ENCODE results near the gene MTA3. TPM values are rescaled to one million over a fixed set of nuclear protein-coding genes. Genes with fewer than 3 reads are reported as not detected.

Gene MTA3
- 10 to 100 TPM; 40.0 to 73.2 (median 54.3) TPM for total RNA-seq

GRCh38 chr2:42568401-42569115 is at the start of gene MTA3:
Gene MTA3, plus strand, starts transcription at chr2:42568632. Its CDS starts 114 bp downstream, at chr2:42568746.
- intact Hi-C loops (cut with DNase I; ENCODE audit: low total_unique reads) (no loop called here), in situ Hi-C loops (cut with MboI; ENCODE audit: low pct_ligation_motif_present in 1 of 4, low pct_unique_long_range_greater_than_20kb in 1 of 4, low sequenced_read_pairs in 3 of 4) (no loop called here)
- Histone ChIP-seq H3K27me3 (no peaks in the 10 kb centered on the region), H3K27ac (peak within 1 kb of the TSS; percentile 92 to 96 (median 94)), H3K4me1 (peaks cover 0 to 36% (median 27%) of the 10 kb centered on the region in 4 donors), H3K9me3 (no peaks in the 10 kb centered on the region), H3K4me3 (peak within 1 kb of the TSS; percentile 81 to 96 (median 93)), H3K36me3 (no peaks in the 10 kb centered on the region)
- TF ChIP-seq POLR2AphosphoS5 (IDR thresholded peaks at IDR 0.05) (peak in 1 of 3 donors; percentile 9), CTCF (IDR thresholded peaks at IDR 0.05) (no peak)
- WGBS, 2 donors (ENCODE audit: low coverage in 1 of 2) = 0% methylated on average over 7 of the region's 67 CpGs; no CpG with 5 or more reads in 1 of the 2 donors
- DNase-seq = peak; percentile 71

DNA sequence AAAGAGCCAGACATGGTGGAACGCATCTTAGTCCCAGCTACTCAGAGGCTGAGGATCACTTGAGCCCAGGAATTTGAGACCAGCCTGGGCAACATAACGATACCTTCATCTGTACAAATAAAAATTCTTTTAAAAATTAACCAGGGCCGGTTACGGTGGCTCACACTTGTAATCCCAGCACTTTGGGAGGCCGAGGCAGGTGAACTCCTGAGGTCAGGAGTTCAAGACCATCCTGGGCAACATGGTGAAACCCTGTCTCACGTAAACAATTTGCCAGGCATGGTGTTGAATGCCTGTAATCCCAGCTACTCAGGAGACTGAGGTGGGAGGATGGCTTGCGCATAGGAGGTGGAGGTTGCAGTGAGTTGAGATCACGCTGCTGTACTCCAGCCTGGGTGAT is 48.8 kb upstream of the MTA3 start:
- Histone ChIP-seq H3K4me1 (peaks cover 0 to 5% (median 0%) of the 10 kb centered on the region in 4 donors), H3K27ac (no peak overlapping the region), H3K4me3 (no peak overlapping the region), H3K9me3 (no peaks in the 10 kb centered on the region), H3K36me3 (no peaks in the 10 kb centered on the region), H3K27me3 (no peaks in the 10 kb centered on the region)
- intact Hi-C loops (cut with DNase I; ENCODE audit: low total_unique reads) = no loop called here
- no peak for DNase-seq
- in situ Hi-C loops (cut with MboI; ENCODE audit: low pct_ligation_motif_present in 1 of 4, low pct_unique_long_range_greater_than_20kb in 1 of 4, low sequenced_read_pairs in 3 of 4) = loop anchor here in 1 of 4 donors (10.0 kb wide), 1 partner anchor 145 kb away; no protein-coding TSS in a partner anchor
- TF ChIP-seq POLR2A (IDR thresholded peaks at IDR 0.05) (no peak), CTCF (IDR thresholded peaks at IDR 0.05) (no peak), POLR2AphosphoS5 (IDR thresholded peaks at IDR 0.05) (no peak), EP300 (IDR thresholded peaks at IDR 0.05; ENCODE audit: low read depth) (no peak)
- 71 to 86% methylated on average over 2 to 8 of the region's 8 CpGs for WGBS, 2 donors (ENCODE audit: low coverage in 1 of 2)

DNA sequence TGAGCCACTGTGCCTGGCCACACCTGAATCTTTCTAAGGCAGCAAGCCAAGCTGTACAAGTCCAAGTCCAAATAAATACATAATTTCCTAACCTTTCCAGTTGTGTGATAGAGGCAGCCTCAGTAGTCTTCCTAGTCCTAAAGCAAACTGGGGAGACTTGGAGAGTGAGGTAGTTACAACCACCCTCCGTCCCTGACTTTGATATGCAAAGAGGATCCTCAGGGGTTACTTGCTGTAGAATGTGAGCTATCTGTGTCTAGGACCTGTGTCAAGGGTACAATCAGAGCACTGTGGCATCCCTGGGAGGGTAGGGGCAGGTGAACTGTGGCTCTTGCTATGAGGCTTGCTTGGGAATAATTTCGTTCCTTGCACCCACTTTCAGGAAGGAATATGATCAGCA is 46.4 kb upstream of the MTA3 start:
- no peaks in the 10 kb centered on the region for H3K27me3 ChIP-seq
- intact Hi-C loops (cut with DNase I; ENCODE audit: low total_unique reads) (no loop called here), in situ Hi-C loops (cut with MboI; ENCODE audit: low pct_ligation_motif_present in 1 of 4, low pct_unique_long_range_greater_than_20kb in 1 of 4, low sequenced_read_pairs in 3 of 4) (no loop called here)
- no peak for DNase-seq
- no peak overlapping the region for H3K27ac ChIP-seq
- no peaks in the 10 kb centered on the region for H3K4me1 ChIP-seq
- H3K36me3 ChIP-seq = no peaks in the 10 kb centered on the region
- WGBS, 2 donors (ENCODE audit: low coverage in 1 of 2) = 40 to 60% methylated on average over 1 to 2 of the region's 2 CpGs
- H3K9me3 ChIP-seq = no peaks in the 10 kb centered on the region
- H3K4me3 ChIP-seq = no peak overlapping the region
- no peak for TF ChIP-seq EP300 (IDR thresholded peaks at IDR 0.05; ENCODE audit: low read depth)
- no peak for TF ChIP-seq POLR2AphosphoS5 (IDR thresholded peaks at IDR 0.05)
- TF ChIP-seq CTCF (IDR thresholded peaks at IDR 0.05) = no peak
- TF ChIP-seq POLR2A (IDR thresholded peaks at IDR 0.05) = no peak

GRCh38 chr2:42523341-42523740 is 45.1 kb upstream of the MTA3 start:
- DNase-seq = no peak
- in situ Hi-C loops (cut with MboI; ENCODE audit: low pct_ligation_motif_present in 1 of 4, low pct_unique_long_range_greater_than_20kb in 1 of 4, low sequenced_read_pairs in 3 of 4) = no loop called here
- Histone ChIP-seq H3K4me3 (no peak overlapping the region), H3K27ac (no peak overlapping the region), H3K4me1 (no peaks in the 10 kb centered on the region), H3K9me3 (no peaks in the 10 kb centered on the region), H3K27me3 (no peaks in the 10 kb centered on the region), H3K36me3 (no peaks in the 10 kb centered on the region)
- WGBS, 2 donors (ENCODE audit: low coverage in 1 of 2) = 71 to 80% methylated on average over 11 to 13 of the region's 13 CpGs
- intact Hi-C loops (cut with DNase I; ENCODE audit: low total_unique reads) = no loop called here
- TF ChIP-seq POLR2A (IDR thresholded peaks at IDR 0.05) = no peak
- TF ChIP-seq CTCF (IDR thresholded peaks at IDR 0.05) = no peak
- no peak for TF ChIP-seq POLR2AphosphoS5 (IDR thresholded peaks at IDR 0.05)
- TF ChIP-seq EP300 (IDR thresholded peaks at IDR 0.05; ENCODE audit: low read depth) = no peak

Measured in transverse colon (tissue), 4 donors.